PFSK-1 (cell line): ENCODE results near the gene RNF223.

ENCODE experiments used
- FOXP2 ChIP-seq: optimal IDR thresholded peaks from 2 replicates; pipeline ENCODE3; 2011; ENCODE audit warnings: borderline replicate concordance, control low read depth, inconsistent platforms; ENCODE audit not compliant: insufficient read depth; ENCODE audit errors: extremely low read length, extremely low read depth
- POLR2AphosphoS5 ChIP-seq: IDR thresholded peaks from 2 replicates; pipeline ENCODE4 v1.6.1; 2012; ENCODE audit warnings: low read depth, mild to moderate bottlenecking, control low read depth, low read length, moderate library complexity
- SIN3A ChIP-seq: IDR thresholded peaks from 2 replicates; pipeline ENCODE4 v1.6.1; 2012; ENCODE audit warnings: mild to moderate bottlenecking, low read length, moderate library complexity, borderline replicate concordance; ENCODE audit not compliant: insufficient read depth
- TAF1 ChIP-seq: IDR thresholded peaks from 2 replicates; pipeline ENCODE4 v1.6.1; 2012; ENCODE audit warnings: low read length, control low read depth, borderline replicate concordance; ENCODE audit not compliant: insufficient read depth
- TF ChIP-seq, protein P1 (sequence below), 2 experiments: IDR thresholded peaks; 2 replicates each; pipeline versions ENCODE4 v1.6.1 to v1.8.0; 2011 to 2012; ENCODE audit warnings: low read depth in 2 of 2, low read length in 2 of 2, control low read depth in 1 of 2, inconsistent platforms in 1 of 2, mild to moderate bottlenecking in 1 of 2, moderate library complexity in 1 of 2; ENCODE audit not compliant: insufficient read depth in 1 of 2

- TF ChIP-seq POLR2AphosphoS5 (no peak), TAF1 (no peak), FOXP2 (no peak), SIN3A (no peak)
- TF ChIP-seq, protein P1, sequence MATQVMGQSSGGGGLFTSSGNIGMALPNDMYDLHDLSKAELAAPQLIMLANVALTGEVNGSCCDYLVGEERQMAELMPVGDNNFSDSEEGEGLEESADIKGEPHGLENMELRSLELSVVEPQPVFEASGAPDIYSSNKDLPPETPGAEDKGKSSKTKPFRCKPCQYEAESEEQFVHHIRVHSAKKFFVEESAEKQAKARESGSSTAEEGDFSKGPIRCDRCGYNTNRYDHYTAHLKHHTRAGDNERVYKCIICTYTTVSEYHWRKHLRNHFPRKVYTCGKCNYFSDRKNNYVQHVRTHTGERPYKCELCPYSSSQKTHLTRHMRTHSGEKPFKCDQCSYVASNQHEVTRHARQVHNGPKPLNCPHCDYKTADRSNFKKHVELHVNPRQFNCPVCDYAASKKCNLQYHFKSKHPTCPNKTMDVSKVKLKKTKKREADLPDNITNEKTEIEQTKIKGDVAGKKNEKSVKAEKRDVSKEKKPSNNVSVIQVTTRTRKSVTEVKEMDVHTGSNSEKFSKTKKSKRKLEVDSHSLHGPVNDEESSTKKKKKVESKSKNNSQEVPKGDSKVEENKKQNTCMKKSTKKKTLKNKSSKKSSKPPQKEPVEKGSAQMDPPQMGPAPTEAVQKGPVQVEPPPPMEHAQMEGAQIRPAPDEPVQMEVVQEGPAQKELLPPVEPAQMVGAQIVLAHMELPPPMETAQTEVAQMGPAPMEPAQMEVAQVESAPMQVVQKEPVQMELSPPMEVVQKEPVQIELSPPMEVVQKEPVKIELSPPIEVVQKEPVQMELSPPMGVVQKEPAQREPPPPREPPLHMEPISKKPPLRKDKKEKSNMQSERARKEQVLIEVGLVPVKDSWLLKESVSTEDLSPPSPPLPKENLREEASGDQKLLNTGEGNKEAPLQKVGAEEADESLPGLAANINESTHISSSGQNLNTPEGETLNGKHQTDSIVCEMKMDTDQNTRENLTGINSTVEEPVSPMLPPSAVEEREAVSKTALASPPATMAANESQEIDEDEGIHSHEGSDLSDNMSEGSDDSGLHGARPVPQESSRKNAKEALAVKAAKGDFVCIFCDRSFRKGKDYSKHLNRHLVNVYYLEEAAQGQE (IDR thresholded peaks at IDR 0.05; ENCODE audit: insufficient read depth in 1 of 2, low read depth in 2 of 2, low read length in 2 of 2), result no peak
Measured at GRCh38 chr1:1075148-1075935, 1.2 kb upstream of the RNF223 start.
